T-cell (primary cell): ENCODE data around the gene LDLRAD4. TPM values are rescaled to one million over a fixed set of nuclear protein-coding genes. Genes with fewer than 3 reads are reported as not detected.

Experiments used
- ATAC-seq, 4 experiments: fragments of 200-7000 bp in 3 of 4; fragments of 150-1000 bp in 1 of 4; cut with Tn5 transposase; replicated peaks in 1 of 4; 1 replicate in 3 of 4; 2 replicates in 1 of 4; pipeline ENCODE4 v1.10.0; 2021; ENCODE audit warnings: moderate library complexity in 3 of 4, mild to moderate bottlenecking in 2 of 4, moderate number of reproducible peaks in 1 of 4
- CTCF ChIA-PET, 2 donors: fragments of 300-600 bp; sonication (Branson Sonifier 250); formaldehyde crosslinking; loops; one replicate each; lab custom pipeline; 2022; ENCODE audit warnings: antibody characterized with exemption in 2 of 2; lab: Charles Lee
- POLR2A ChIA-PET, 2 donors: fragments of 300-600 bp; sonication (Branson Sonifier 250); formaldehyde crosslinking; loops; one replicate each; lab custom pipeline; 2022; ENCODE audit warnings: antibody characterized with exemption in 2 of 2; lab: Charles Lee
- DNase-seq, 35 experiments: peaks; one replicate each; pipeline versions ENCODE4 v3.0.0 to v3.0.0-alpha.2; 2013 to 2023
- H3K27ac ChIP-seq: one replicate; pipeline ENCODE4 v1.5.1; 2013; ENCODE audit warnings: low read length
- H3K27me3 ChIP-seq, 2 experiments: replicated peaks in 1 of 2; 1 replicate in 1 of 2; 2 replicates in 1 of 2; pipeline versions ENCODE4 v1.6.1 to v1.7.0; 2013; ENCODE audit warnings: low read length in 1 of 2, mixed read lengths in 1 of 2; ENCODE audit not compliant: control insufficient read depth in 2 of 2, insufficient read depth in 2 of 2; ENCODE audit errors: extremely low read depth in 1 of 2
- H3K36me3 ChIP-seq, 2 donors: 1 replicate in 1 of 2; 2 replicates in 1 of 2; pipeline versions ENCODE4 v1.6.1 to v1.7.0; 2013; ENCODE audit warnings: low read length in 1 of 2; ENCODE audit not compliant: control insufficient read depth in 2 of 2, insufficient read depth in 1 of 2; ENCODE audit errors: extremely low read depth in 1 of 2
- H3K4me1 ChIP-seq, 2 experiments: 1 replicate in 1 of 2; 2 replicates in 1 of 2; pipeline versions ENCODE4 v1.6.1 to v1.7.0; 2013; ENCODE audit warnings: low read length in 2 of 2, mixed read lengths in 1 of 2; ENCODE audit not compliant: insufficient read depth in 2 of 2, control insufficient read depth in 1 of 2; ENCODE audit errors: extremely low read depth in 1 of 2
- H3K4me3 ChIP-seq, 2 donors: 1 replicate in 1 of 2; 2 replicates in 1 of 2; pipeline versions ENCODE4 v1.5.1 to v1.7.0; 2013; ENCODE audit warnings: mild to moderate bottlenecking in 2 of 2, low read length in 1 of 2, moderate library complexity in 1 of 2; ENCODE audit not compliant: control insufficient read depth in 1 of 2; ENCODE audit errors: extremely low read depth in 1 of 2
- H3K9me3 ChIP-seq: 2 replicates; pipeline ENCODE4 v1.7.0; 2013
- H3K27ac Mint-ChIP-seq, 2 donors: one replicate each; pipeline ENCODE4 v1.8.0; 2020 to 2021; ENCODE audit warnings: mild to moderate bottlenecking in 2 of 2, mixed read lengths in 2 of 2
- H3K27me3 Mint-ChIP-seq, 2 donors: one replicate each; pipeline ENCODE4 v1.8.0; 2021 to 2022; ENCODE audit warnings: mixed read lengths in 2 of 2
- H3K36me3 Mint-ChIP-seq: one replicate; pipeline ENCODE4 v1.8.0; 2021; ENCODE audit warnings: mixed read lengths
- H3K4me1 Mint-ChIP-seq, 3 donors: one replicate each; pipeline ENCODE4 v1.8.0; 2020 to 2022; ENCODE audit warnings: mixed read lengths in 3 of 3, mild to moderate bottlenecking in 1 of 3
- H3K4me3 Mint-ChIP-seq, 3 donors: one replicate each; pipeline ENCODE4 v1.8.0; 2020 to 2022; ENCODE audit warnings: mild to moderate bottlenecking in 3 of 3, mixed read lengths in 3 of 3, moderate library complexity in 3 of 3
- H3K9me3 Mint-ChIP-seq, 3 donors: one replicate each; pipeline ENCODE4 v1.8.0; 2020 to 2022; ENCODE audit warnings: mixed read lengths in 3 of 3
- WGBS: methylation state at CpG from one replicate; pipeline ENCODE4 v1.1.5; 2013; ENCODE audit warnings: missing lambda C conversion rate; ENCODE audit not compliant: insufficient coverage; 5-methylcytosine and 5-hydroxymethylcytosine counted together
- total RNA-seq, 35 experiments: library from RNA in 6 of 35; stranded (reverse) in 6 of 35; fragments of 120-200 nt in 1 of 35; gene quantifications; one replicate each; pipeline versions ENCODE4 v1.2.1 to v1.2.4 and lab custom pipeline; 2013 to 2026

LDLRAD4 gene
- total RNA-seq, 5 donors from 2014 or later (not counting 1 experiment from before 2014, with no cell fraction given): 57.6 to 80.8 (median 72.4) TPM

DNA sequence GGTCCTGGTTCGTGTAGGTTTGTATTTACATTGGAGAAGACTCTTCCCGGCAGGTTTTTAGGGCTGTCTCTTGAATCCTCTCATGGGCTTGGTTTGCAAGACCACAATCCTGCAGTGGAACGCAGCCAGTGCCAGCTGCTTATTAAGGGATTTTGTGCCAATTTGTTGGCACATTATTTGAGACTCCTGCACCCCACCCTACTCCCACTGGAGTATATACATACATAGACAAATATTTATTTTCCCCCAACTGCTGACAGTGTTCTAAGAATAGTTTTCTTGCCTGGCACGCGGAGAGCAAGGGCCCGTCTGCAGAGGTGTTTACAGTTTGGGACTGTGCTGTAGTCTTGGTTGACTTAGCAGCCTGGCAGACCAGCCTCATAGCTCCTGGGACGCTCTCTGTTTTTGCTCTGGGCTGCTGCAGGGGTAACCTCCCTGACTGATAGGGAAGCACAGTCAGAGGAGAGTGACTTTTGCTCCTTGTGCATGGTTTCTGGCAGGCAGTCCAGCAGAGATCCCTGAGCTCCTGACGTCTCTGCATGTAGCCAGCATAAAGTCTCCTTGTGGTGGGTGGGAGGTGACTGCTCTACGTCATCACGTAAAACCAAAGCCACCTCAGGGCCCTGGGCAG is 1.9 kb downstream of the LDLRAD4 start:
- peaks cover 0 to 15% of the 10 kb centered on the region in 2 experiments for H3K27me3 ChIP-seq
- H3K4me3 Mint-ChIP-seq: peak overlapping the region; percentile 32 to 85 (median 72)
- peaks cover 0 to 9% of the 10 kb centered on the region in 2 donors for H3K27me3 Mint-ChIP-seq
- peaks cover 28 to 37% of the 10 kb centered on the region in 2 experiments for H3K4me1 ChIP-seq
- H3K9me3 Mint-ChIP-seq: no peaks in the 10 kb centered on the region
- H3K36me3 Mint-ChIP-seq: no peaks in the 10 kb centered on the region
- peak overlapping the region in 1 of 2 donors; percentile 30 for H3K4me3 ChIP-seq
- ChIA-PET POLR2A (interaction anchor here in 1 of 2 donors (0.5 kb wide), 1 partner anchor 507 kb away, joined by 14 read pairs; no protein-coding TSS in a partner anchor), CTCF (no interaction called here)
- WGBS: 51% methylated on average over 9 of the region's 10 CpGs
- H3K9me3 ChIP-seq: no peaks in the 10 kb centered on the region
- H3K27ac Mint-ChIP-seq: peak overlapping the region in 1 of 2 donors; percentile 59
- no peak for ATAC-seq
- H3K27ac ChIP-seq: no peak overlapping the region
- H3K4me1 Mint-ChIP-seq: peaks cover 40 to 54% (median 46%) of the 10 kb centered on the region in 3 donors
- no peaks in the 10 kb centered on the region for H3K36me3 ChIP-seq
- peak in 1 of 35 experiments; percentile 22 for DNase-seq

DNA sequence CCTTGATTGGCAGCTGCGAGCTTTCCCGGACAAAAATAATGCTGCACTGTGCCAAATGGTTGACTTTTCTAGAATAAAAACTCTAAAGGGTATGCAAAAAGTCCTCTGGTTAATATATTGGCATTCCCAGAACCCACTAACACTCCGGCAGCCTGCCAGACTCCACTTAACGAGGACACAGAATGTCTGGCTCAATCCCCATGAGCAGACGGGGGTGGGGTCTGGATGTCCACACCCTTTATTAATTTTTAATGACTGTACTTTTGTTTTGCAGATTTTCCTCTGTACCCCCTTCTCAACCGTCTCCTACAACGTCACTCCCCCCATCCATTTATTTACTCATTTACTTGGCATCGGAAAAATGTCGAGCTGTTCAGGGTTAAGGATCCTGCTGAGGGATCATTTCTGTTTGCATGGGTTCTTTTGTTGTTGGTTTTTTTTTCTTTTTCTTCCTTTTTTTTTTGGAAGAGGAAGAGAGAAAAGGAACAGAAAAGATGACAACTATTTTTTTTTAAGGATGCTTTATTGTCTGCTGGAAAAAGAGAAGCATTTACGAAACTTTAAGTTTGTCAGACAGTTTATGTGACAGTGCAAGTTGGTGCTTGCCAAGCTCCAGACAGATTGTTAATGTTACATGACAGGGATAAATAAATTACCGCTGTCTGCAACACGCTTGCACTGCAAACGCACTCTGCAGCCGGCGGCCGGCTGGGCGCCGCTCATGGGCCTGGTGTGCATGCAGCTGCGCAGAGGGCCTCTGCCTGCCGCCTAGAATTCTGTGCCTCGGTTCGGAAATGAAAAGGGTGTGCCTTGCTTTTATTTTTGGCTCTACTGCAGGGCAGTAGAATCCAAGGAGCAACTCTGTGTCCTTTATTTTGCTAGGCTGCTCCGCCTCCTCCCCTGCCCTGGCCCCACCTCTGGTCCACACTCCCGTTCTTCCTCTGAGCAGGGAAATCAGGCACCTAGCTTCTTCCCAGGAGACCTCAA is 3.6 kb downstream of the LDLRAD4 start:
- Mint-ChIP-seq H3K27me3 (peaks cover 0 to 8% of the 10 kb centered on the region in 2 donors), H3K9me3 (no peaks in the 10 kb centered on the region), H3K4me3 (peak overlapping the region in 1 of 3 donors; percentile 19), H3K36me3 (no peaks in the 10 kb centered on the region), H3K27ac (peak overlapping the region in 1 of 2 donors; percentile 19), H3K4me1 (peaks cover 31 to 46% (median 35%) of the 10 kb centered on the region in 3 donors)
- Histone ChIP-seq H3K27me3 (peaks cover 0 to 9% of the 10 kb centered on the region in 2 experiments), H3K4me1 (peaks cover 22 to 29% of the 10 kb centered on the region in 2 experiments), H3K9me3 (no peaks in the 10 kb centered on the region), H3K4me3 (no peak overlapping the region), H3K27ac (no peak overlapping the region), H3K36me3 (no peaks in the 10 kb centered on the region)
- no peak for DNase-seq
- ChIA-PET POLR2A (interaction anchor here in 1 of 2 donors (0.5 kb wide), 1 partner anchor 506 kb away, joined by 16 read pairs; no protein-coding TSS in a partner anchor), CTCF (no interaction called here)
- no peak for ATAC-seq
- 89% methylated on average over 13 of the region's 24 CpGs for WGBS

DNA sequence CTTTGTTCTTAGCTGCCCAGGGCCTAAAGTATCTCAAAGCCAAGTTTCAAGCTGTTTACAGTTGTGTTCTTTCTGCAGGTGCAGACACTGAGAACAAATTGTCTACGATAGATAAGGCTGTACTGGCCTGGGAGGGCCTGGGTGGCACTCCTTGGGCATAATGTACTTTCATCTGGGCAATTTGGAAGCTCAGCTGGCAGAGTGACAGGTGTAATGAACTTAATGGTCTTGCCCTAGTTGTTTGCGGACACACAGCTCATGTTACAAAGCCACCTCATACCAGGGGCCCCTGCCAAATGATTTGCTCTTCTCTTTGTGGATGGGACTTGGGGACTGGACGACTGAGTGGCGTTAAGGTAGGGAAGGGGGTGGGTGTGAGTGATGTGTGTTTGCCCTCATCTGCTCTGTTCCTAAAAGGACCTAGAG is 4.3 kb downstream of the LDLRAD4 start:
- H3K4me3 Mint-ChIP-seq: peak overlapping the region in 1 of 3 donors; percentile 19
- Histone ChIP-seq H3K4me3 (no peak overlapping the region), H3K27me3 (peaks cover 0 to 9% of the 10 kb centered on the region in 2 experiments), H3K9me3 (no peaks in the 10 kb centered on the region), H3K4me1 (peaks cover 22 to 29% of the 10 kb centered on the region in 2 experiments), H3K36me3 (no peaks in the 10 kb centered on the region), H3K27ac (no peak overlapping the region)
- POLR2A ChIA-PET: no interaction called here
- ATAC-seq (no peak), DNase-seq (no peak)
- 91% methylated on average over 1 of the region's 4 CpGs for WGBS
- H3K27ac Mint-ChIP-seq: no peak overlapping the region
- peaks cover 0 to 8% of the 10 kb centered on the region in 2 donors for H3K27me3 Mint-ChIP-seq
- CTCF ChIA-PET: no interaction called here
- no peaks in the 10 kb centered on the region for H3K9me3 Mint-ChIP-seq
- H3K4me1 Mint-ChIP-seq: peaks cover 31 to 46% (median 35%) of the 10 kb centered on the region in 3 donors
- no peaks in the 10 kb centered on the region for H3K36me3 Mint-ChIP-seq

GRCh38 chr18:13223311-13224143 is 5.0 kb downstream of the LDLRAD4 start:
- no peak for ATAC-seq
- peaks cover 0 to 8% of the 10 kb centered on the region in 2 donors for H3K27me3 Mint-ChIP-seq
- peaks cover 22 to 26% of the 10 kb centered on the region in 2 experiments for H3K4me1 ChIP-seq
- no peak overlapping the region for H3K27ac Mint-ChIP-seq
- peaks cover 0 to 6% of the 10 kb centered on the region in 2 experiments for H3K27me3 ChIP-seq
- H3K27ac ChIP-seq: no peak overlapping the region
- H3K9me3 ChIP-seq: no peaks in the 10 kb centered on the region
- H3K4me1 Mint-ChIP-seq: peaks cover 31 to 46% (median 35%) of the 10 kb centered on the region in 3 donors
- H3K36me3 ChIP-seq: no peaks in the 10 kb centered on the region
- H3K36me3 Mint-ChIP-seq: no peaks in the 10 kb centered on the region
- no peak for DNase-seq
- H3K9me3 Mint-ChIP-seq: no peaks in the 10 kb centered on the region
- POLR2A ChIA-PET: interaction anchor here in 1 of 2 donors (0.6 kb wide), 1 partner anchor 257 kb away, joined by 5 read pairs; no protein-coding TSS in a partner anchor
- H3K4me3 ChIP-seq: no peak overlapping the region
- H3K4me3 Mint-ChIP-seq: peak overlapping the region in 1 of 3 donors; percentile 19
- 79% methylated on average over 13 of the region's 13 CpGs for WGBS
- CTCF ChIA-PET: no interaction called here

DNA sequence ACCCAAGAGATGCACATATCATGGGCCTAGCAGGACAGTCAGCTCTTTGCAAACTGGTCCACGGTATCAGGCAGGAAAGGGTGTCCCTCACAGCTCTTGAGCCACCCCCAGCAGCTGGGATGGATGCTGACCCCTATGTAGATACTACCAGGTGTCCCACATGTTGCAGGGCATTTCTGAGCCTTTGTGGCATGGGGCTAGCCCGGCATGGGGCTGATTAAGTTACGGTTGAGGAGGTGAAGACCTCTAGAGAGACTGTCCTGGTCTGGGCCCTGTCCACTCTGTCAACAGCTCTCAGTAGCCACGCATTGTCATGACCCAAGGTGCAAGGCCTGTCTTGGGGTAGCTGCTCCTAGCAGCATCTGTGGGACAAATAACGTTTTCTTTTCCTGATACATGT is 6.7 kb downstream of the LDLRAD4 start:
- 92% methylated on average over 4 of the region's 5 CpGs for WGBS
- ChIA-PET CTCF (interaction anchor here in 1 of 2 donors (0.6 to 1.2 kb wide), 2 partner anchors 9 to 180 kb away, joined by 4 read pairs; no protein-coding TSS in a partner anchor), POLR2A (interaction anchor here in 1 of 2 donors (0.7 kb wide), 1 partner anchor 16 kb away, joined by 3 read pairs; no protein-coding TSS in a partner anchor)
- H3K4me3 ChIP-seq: no peak overlapping the region
- ATAC-seq (no peak), DNase-seq (no peak)
- H3K4me1 Mint-ChIP-seq: peaks cover 14 to 40% (median 20%) of the 10 kb centered on the region in 3 donors
- no peaks in the 10 kb centered on the region for H3K9me3 ChIP-seq
- peaks cover 0 to 5% of the 10 kb centered on the region in 2 donors for H3K27me3 Mint-ChIP-seq
- H3K27ac Mint-ChIP-seq: no peak overlapping the region
- H3K4me1 ChIP-seq: peaks cover 14 to 15% of the 10 kb centered on the region in 2 experiments
- no peak overlapping the region for H3K27ac ChIP-seq
- no peaks in the 10 kb centered on the region for H3K36me3 Mint-ChIP-seq
- no peaks in the 10 kb centered on the region for H3K9me3 Mint-ChIP-seq
- no peaks in the 10 kb centered on the region for H3K27me3 ChIP-seq
- H3K36me3 ChIP-seq: no peaks in the 10 kb centered on the region
- H3K4me3 Mint-ChIP-seq: no peak overlapping the region
